Ovary (tissue), 3 donors: Measurements from ENCODE around the gene FAM3B.

Source experiments
- CTCF ChIP-seq, 3 donors: fragments of 450-650 bp in 2 of 3; fragments of 200-600 bp in 1 of 3; IDR thresholded peaks; one replicate each; pipeline versions ENCODE4 v1.5.1 to v1.8.0; 2016 to 2022; ENCODE audit warnings: antibody characterized with exemption in 3 of 3, mild to moderate bottlenecking in 1 of 3
- EP300 ChIP-seq: sonication (generic); formaldehyde crosslinking; IDR thresholded peaks from one replicate; pipeline ENCODE4 v1.6.1; 2017; ENCODE audit warnings: antibody characterized with exemption
- POLR2A ChIP-seq: fragments of 450-650 bp; IDR thresholded peaks from one replicate; pipeline ENCODE4 v1.6.1; 2017; ENCODE audit warnings: antibody characterized with exemption, mild to moderate bottlenecking, moderate library complexity
- donor health status: DM: no; HTN: no; CAD: no.

GRCh38 chr21:41368735-41369104 is 52.1 kb downstream of the FAM3B start:
- TF ChIP-seq CTCF (IDR thresholded peaks at IDR 0.05) (no peak), EP300 (no peak), POLR2A (no peak)
